HFFc6 (cell line): Measurements from ENCODE around the gene P2RY2. TPM values are rescaled to one million over a fixed set of nuclear protein-coding genes. Genes with fewer than 3 reads are reported as not detected.

Source experiments
- DNase-seq: peaks from one replicate; pipeline ENCODE4 v3.0.0-alpha.2; 2018
- H3K27ac Mint-ChIP-seq: 2 replicates; pipeline ENCODE4 v1.8.0; 2020; ENCODE audit warnings: mild to moderate bottlenecking, mixed read lengths
- H3K27me3 Mint-ChIP-seq: 2 replicates; pipeline ENCODE4 v1.8.0; 2021; ENCODE audit warnings: mild to moderate bottlenecking, moderate library complexity, mixed read lengths; ENCODE audit not compliant: insufficient read depth
- H3K36me3 Mint-ChIP-seq: 2 replicates; pipeline ENCODE4 v1.8.0; 2021; ENCODE audit warnings: low read depth, mixed read lengths
- H3K4me1 Mint-ChIP-seq: 2 replicates; pipeline ENCODE4 v1.8.0; 2020; ENCODE audit warnings: low read depth, mixed read lengths
- H3K4me3 Mint-ChIP-seq: 2 replicates; pipeline ENCODE4 v1.8.0; 2020; ENCODE audit warnings: mild to moderate bottlenecking, moderate library complexity, mixed read lengths
- H3K9me3 Mint-ChIP-seq: 2 replicates; pipeline ENCODE4 v1.8.0; 2020; ENCODE audit warnings: mild to moderate bottlenecking, mixed read lengths
- CTCF ChIP-seq: fragments of 200-600 bp; sonication (generic); IDR thresholded peaks from 2 replicates; pipeline ENCODE4 v1.5.0; 2021; ENCODE audit warnings: antibody characterized with exemption, mild to moderate bottlenecking
- total RNA-seq, 6 experiments: library from RNA; stranded (reverse); fragmentation: NEBNext Ultra II Directional; extraction: Animal tissue kit (Norgen Biotek cat#: 25700); gene quantifications; 2 replicates in 1 of 6; 3 replicates in 5 of 6; pipeline ENCODE4 v1.2.3, GENCODE V29; 2021

Gene P2RY2
- total RNA-seq, 6 experiments from 2014 or later: 0.08 to 0.20 (median 0.16) TPM; not detected in 1

GRCh38 chr11:73239111-73239521 is 21.0 kb downstream of the P2RY2 start:
- TF ChIP-seq CTCF: no peak
- H3K36me3 Mint-ChIP-seq: no peaks in the 10 kb centered on the region
- no peaks in the 10 kb centered on the region for H3K9me3 Mint-ChIP-seq
- H3K4me1 Mint-ChIP-seq: peaks cover 36% of the 10 kb centered on the region
- H3K27me3 Mint-ChIP-seq: peaks cover 1% of the 10 kb centered on the region; the same call in 1 of the 2 replicates
- H3K4me3 Mint-ChIP-seq: no peak overlapping the region
- DNase-seq: no peak
- no peak overlapping the region for H3K27ac Mint-ChIP-seq

- no peaks in the 10 kb centered on the region for H3K9me3 Mint-ChIP-seq
- no peak overlapping the region for H3K4me3 Mint-ChIP-seq
- DNase-seq: no peak
- no peaks in the 10 kb centered on the region for H3K36me3 Mint-ChIP-seq
- H3K27me3 Mint-ChIP-seq: peaks cover 1% of the 10 kb centered on the region; the same call in 1 of the 2 replicates
- no peak overlapping the region for H3K27ac Mint-ChIP-seq
- H3K4me1 Mint-ChIP-seq: peaks cover 40% of the 10 kb centered on the region
- no peak for TF ChIP-seq CTCF
Observed at GRCh38 chr11:73239571-73240189, 21.6 kb downstream of the P2RY2 start.

GRCh38 chr11:73240190-73240781 is 22.2 kb downstream of the P2RY2 start:
- H3K4me3 Mint-ChIP-seq: no peak overlapping the region
- H3K27me3 Mint-ChIP-seq: peaks cover 1% of the 10 kb centered on the region; the same call in 1 of the 2 replicates
- H3K9me3 Mint-ChIP-seq: no peaks in the 10 kb centered on the region
- peak; percentile 49 for DNase-seq
- peak; percentile 22; the same call in 1 of the 2 replicates for TF ChIP-seq CTCF
- H3K4me1 Mint-ChIP-seq: peaks cover 43% of the 10 kb centered on the region
- no peaks in the 10 kb centered on the region for H3K36me3 Mint-ChIP-seq
- H3K27ac Mint-ChIP-seq: peak overlapping the region; percentile 34; the same call in 1 of the 2 replicates

- H3K4me3 Mint-ChIP-seq: no peak overlapping the region
- no peak for DNase-seq
- H3K36me3 Mint-ChIP-seq: no peaks in the 10 kb centered on the region
- H3K4me1 Mint-ChIP-seq: peaks cover 49% of the 10 kb centered on the region
- no peaks in the 10 kb centered on the region for H3K9me3 Mint-ChIP-seq
- peaks cover 3% of the 10 kb centered on the region; the same call in 1 of the 2 replicates for H3K27me3 Mint-ChIP-seq
- no peak overlapping the region for H3K27ac Mint-ChIP-seq
- TF ChIP-seq CTCF: no peak
Observed at GRCh38 chr11:73241300-73241699, 23.2 kb downstream of the P2RY2 start.

GRCh38 chr11:73242251-73243092 is 24.4 kb downstream of the P2RY2 start:
- Mint-ChIP-seq H3K36me3 (no peaks in the 10 kb centered on the region), H3K27me3 (peaks cover 3% of the 10 kb centered on the region; the same call in 1 of the 2 replicates), H3K4me3 (peak overlapping the region; percentile 13; the same call in 1 of the 2 replicates), H3K27ac (peak overlapping the region; percentile 75), H3K9me3 (no peaks in the 10 kb centered on the region), H3K4me1 (peaks cover 52% of the 10 kb centered on the region)
- TF ChIP-seq CTCF: peak; percentile 98
- DNase-seq: peak; percentile 64
